CD4-positive, alpha-beta T cell treated with Interleukin-1 beta for 1 hour (primary cell): ENCODE results near the gene TCEA2.
A peak's percentile ranks its signal among the peaks of the same experiment; 100 is the strongest.

Source experiments
- DNase-seq, 2 donors: peaks; one replicate each; pipeline ENCODE4 v3.0.0-alpha.2; 2020 to 2022

Gene TCEA2

GRCh38 chr20:64050261-64051032 is 12.6 kb upstream of the TCEA2 start:
- no peak for DNase-seq

- no peak for DNase-seq
Measured at GRCh38 chr20:64051033-64051452, 12.0 kb upstream of the TCEA2 start.

GRCh38 chr20:64051561-64052325 is 11.3 kb upstream of the TCEA2 start:
- no peak for DNase-seq

- no peak for DNase-seq
Measured at GRCh38 chr20:64052326-64052722, 10.7 kb upstream of the TCEA2 start.

- no peak for DNase-seq
Measured at GRCh38 chr20:64052987-64053840, 9.8 kb upstream of the TCEA2 start.

- DNase-seq: no peak
Measured at GRCh38 chr20:64053841-64054661, 8.9 kb upstream of the TCEA2 start.

GRCh38 chr20:64055396-64055892 is 7.6 kb upstream of the TCEA2 start:
- DNase-seq: no peak

- no peak for DNase-seq
Measured at GRCh38 chr20:64055893-64056638, 6.9 kb upstream of the TCEA2 start.

- no peak for DNase-seq
Measured at GRCh38 chr20:64056639-64056888, 6.4 kb upstream of the TCEA2 start.

GRCh38 chr20:64056889-64057627 is 5.9 kb upstream of the TCEA2 start:
- no peak for DNase-seq

- peak; percentile 76 to 79 for DNase-seq
Measured at GRCh38 chr20:64057628-64058498, 5.1 kb upstream of the TCEA2 start.

- DNase-seq: no peak
Measured at GRCh38 chr20:64058536-64058935, 4.5 kb upstream of the TCEA2 start.

GRCh38 chr20:64062276-64062595 is 762 bp upstream of the TCEA2 start:
- no peak for DNase-seq

GRCh38 chr20:64063389-64064144 is 569 bp downstream of the TCEA2 start:
- no peak for DNase-seq

GRCh38 chr20:64064145-64064698 is 1.2 kb downstream of the TCEA2 start:
- DNase-seq: no peak

- no peak for DNase-seq
Measured at GRCh38 chr20:64065062-64065973, 2.3 kb downstream of the TCEA2 start.

- peak; percentile 74 to 75 for DNase-seq
Measured at GRCh38 chr20:64065974-64066343, 3.0 kb downstream of the TCEA2 start.
